GM18526 (cell line): ENCODE data around the gene USH1C.

Experiments used
- POLR2A ChIP-seq: IDR thresholded peaks from 3 replicates; pipeline ENCODE4 v1.6.1; 2011; ENCODE audit not compliant: insufficient read length; ENCODE audit errors: extremely low read depth

Gene USH1C

DNA sequence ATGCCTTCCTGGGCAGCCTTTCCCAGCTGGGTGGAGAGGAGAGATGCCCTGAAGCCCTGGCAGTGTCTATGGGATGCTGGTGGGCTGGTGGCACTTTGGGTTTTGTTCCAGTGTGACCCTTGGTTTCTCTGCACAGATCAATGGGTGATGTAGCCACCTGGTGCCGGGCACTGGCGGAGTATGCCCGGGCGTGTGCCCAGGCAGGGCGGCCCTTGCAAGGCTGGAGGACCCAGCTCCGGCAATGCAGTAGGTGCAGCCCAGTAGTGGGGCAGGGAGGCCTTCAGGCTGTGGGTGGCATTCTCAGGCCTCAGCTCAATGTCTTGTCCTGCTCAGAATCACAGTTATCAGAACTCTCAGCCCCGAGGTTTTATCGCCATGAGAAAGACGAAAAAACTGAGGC lies 14.7 kb upstream of the USH1C start:
- no peak for TF ChIP-seq POLR2A

DNA sequence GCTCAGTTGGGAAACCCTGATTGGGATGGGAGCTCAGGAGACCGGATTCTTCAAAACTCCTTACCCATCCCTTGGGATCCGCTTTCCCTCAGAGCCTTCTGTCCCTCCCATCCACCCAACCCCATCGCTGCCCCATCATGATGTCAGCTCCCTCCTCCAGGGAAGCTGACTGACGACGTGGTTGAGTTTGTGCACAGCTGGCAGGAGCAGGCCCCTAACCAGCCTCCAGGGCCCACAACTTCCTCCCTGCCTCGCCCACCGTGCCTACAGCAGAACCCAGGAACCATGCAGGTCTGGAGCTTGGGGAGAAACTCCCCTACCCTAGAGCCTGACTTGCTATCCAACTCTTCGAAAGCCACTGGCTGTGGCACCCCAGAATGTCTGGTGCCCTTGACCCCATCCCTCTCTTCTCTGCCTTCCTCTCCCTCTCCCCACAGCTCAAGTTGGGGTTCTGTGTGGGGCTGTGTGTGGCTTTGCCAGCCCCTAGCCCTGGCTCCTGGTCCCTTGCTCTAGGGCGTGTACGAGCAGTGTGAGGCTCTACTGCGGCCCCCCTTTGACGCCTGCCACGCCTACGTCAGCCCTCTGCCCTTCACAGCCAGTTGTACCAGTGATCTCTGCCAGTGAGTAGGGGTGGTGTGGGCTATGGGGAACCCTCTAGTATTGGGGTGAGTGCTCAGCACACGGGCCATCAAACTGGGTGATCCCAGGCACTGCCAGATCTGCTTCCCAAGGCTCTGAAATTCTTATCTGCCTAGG lies 14.0 kb upstream of the USH1C start:
- TF ChIP-seq POLR2A = no peak

DNA sequence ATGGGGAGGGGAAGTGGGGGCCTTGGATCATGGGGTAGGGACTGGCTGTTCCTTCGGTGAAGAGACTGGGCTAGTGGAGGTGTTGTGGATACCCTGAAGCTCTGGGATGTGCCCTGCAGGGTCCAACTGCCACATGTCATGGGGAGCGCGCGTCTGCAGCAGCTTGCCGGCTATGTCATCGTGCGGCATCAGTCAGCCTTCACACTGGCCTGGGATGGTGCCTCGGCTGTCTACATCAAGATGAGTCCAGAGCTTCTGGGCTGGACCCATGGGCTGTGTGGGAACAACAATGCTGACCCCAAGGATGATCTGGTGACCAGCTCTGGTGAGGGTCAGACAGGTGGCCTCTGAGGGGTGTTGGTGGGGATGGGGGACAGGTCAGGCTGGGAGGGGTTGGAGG lies 12.8 kb upstream of the USH1C start:
- TF ChIP-seq POLR2A = no peak

DNA sequence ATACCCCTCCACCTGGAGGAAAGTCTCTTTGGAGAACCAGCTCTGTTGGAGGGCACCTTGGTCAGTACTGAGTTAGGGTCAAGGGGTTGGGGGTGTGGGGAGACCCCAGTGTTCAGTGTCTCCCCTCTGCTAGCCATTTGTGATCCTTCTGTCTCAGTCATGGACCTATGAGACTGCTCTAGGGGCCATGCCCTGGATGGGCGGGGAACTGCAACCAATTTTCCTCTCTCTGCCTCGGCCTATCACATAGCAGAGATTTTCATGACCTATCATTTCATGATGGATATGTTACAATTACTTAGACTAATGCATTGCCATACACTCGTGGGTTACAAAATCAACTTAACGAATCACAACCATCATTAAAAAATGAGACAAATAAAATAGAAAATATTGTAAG lies 10.3 kb upstream of the USH1C start:
- TF ChIP-seq POLR2A = no peak

- TF ChIP-seq POLR2A = no peak
Measured at GRCh38 chr11:17553249-17553546, 9.0 kb upstream of the USH1C start.

DNA sequence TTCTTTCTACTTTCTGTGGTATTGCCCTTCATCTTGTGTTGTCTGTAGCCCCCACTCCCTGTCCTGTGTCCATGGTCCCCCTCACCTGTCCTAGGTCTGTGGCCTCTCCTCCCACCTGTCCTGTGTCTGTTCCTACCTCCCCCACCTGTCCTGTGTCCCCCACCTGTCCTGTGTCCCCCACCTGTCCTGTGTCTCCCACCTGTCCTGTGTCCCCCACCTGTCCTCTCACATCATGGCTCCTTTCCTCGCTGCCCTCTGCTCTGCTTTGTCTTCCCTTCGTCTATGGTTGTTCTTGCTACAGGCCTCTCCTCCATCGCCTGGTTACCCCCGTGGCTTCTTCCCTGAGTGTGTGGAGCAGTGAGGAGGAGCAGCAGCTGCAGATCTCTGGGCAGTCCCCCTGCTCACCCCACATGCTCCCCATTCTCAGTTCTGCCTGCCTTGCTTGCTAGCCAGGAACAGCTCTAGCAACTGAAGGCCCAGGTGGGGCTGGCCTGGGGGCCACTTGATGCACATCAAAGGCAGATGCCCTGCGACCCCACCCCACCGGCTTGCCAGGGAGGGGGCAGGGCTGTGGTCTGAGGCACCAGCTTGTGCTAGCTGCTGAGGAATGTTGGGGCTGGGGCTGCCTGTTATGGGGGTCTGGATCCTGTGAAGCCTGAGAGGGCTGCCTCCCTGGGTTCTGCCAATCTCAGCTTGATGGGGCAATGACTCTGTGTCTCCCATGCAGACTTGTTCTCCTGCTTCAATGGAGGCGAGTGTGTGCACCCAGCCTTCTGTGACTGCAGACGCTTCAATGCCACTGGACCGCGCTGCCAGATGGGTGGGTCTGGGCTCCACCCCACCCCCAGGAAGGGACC lies 8.4 kb upstream of the USH1C start:
- no peak for TF ChIP-seq POLR2A

DNA sequence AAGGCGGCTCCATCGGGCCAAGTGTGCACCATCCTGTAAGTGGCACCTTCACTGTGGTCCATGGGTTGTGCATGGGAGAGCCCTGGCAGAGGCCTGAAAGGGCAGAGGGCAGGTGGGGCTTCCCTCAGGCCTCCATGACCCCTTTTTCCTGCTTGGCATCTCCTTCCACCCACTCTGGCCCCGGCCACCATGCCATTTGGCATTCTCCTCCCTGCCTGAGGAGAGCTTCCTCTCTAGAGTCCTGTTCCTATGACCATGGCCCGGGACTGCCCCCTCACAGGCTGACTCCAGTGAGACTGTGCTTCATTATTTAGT lies 7.8 kb upstream of the USH1C start:
- TF ChIP-seq POLR2A = no peak

DNA sequence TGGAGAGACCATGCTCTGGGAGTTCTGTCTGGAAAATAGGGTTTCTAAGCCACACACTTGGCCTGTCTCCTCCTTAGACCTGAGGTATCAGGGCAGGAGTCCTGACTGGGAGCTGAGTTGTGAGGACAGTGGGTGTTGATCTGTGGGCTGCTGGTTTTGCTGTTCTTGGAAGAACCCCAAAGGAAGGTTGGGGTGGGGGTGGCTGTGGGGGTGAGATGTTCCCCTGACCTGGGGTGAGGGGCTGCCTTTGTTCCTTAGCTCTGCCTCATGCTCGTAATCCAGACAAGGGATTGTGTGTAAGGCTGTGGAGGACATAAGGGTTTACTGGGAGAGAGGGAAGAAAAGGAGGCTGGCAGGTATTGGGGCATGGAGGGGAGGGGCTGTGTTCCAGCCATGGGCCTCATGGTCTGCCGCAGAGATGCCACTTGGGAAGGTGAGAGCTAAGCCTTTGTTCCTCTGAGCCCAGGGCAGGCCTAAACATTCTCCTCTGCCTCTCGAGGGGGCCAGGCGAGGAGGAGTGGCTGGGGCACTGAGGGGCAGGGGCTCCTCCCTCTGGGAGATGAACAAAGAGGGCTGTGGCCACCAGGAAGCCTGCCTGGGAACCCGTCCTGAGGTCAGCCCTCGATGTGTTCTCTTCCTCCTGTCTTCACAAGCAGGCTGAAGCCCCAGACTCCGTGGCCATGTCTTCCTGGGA lies 7.3 kb upstream of the USH1C start:
- no peak for TF ChIP-seq POLR2A

DNA sequence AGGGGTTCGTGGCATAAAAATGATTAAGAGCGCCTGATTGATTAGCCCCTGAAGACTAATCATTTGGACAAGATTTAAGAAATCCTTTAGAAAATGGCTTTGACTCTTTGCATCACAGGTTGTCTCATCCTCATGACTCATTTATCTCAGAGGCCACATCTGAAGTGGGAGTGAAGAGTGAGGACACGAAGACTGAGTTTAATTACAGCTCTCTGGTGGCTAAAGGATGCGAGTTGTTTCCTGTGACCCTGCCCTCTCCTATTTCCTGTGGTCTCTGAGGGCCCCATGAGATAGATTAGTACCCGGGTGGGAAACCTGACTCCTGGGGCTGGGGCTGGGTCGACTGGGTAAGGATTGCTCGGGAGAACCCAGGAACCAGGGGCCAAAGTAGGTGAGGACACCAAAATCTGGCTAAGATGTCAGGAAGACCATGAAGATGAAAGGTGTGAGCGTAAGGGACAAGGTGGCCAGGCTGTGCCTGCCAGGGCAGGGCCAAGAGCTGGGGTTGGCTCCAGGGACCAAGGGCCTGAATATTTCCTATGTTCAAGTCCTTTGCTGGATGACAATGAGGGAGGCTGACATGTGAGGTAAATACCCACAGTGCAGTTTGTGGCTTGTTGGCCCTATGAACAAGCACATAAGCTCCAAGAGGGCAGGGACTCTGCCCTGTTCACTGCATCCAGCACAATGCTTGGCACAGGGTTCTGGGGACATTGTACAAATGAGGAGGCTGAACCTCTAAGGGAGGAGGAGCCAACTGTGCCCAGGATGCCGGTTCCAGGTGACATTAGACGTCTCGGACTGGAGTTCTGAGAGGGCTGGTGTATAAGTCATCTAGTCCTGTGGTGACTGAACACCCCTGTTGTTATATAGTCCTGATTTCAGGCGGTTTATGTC lies 6.5 kb upstream of the USH1C start:
- TF ChIP-seq POLR2A = no peak

GRCh38 chr11:17548444-17548843 lies 4.2 kb upstream of the USH1C start:
- TF ChIP-seq POLR2A = no peak

DNA sequence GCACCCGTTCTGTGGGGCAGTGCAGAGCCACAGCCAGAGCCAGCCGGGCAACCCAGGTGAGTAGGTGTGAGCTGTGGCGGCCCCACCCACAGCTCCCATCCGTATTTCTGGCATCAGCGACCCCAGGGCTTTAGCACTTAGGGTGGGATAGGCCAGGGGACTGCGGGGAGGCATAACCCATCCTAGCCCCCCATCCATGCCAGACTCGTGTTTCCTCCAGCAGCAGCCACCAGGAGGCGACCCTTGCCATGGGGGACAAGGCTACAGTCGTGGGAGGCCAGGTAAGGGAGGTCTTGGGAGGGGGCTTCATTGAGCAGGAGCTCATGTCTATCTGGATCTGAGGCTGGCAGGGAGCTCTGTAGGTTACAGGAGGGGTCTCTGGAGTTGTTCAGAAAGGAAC lies 3.7 kb upstream of the USH1C start:
- TF ChIP-seq POLR2A = no peak

- no peak for TF ChIP-seq POLR2A
Measured at GRCh38 chr11:17547051-17547577, 2.9 kb upstream of the USH1C start, which contains the start of gene OTOG. Gene OTOG, plus strand, starts transcription at chr11:17547259. Its CDS starts 114 bp downstream, at chr11:17547373.

DNA sequence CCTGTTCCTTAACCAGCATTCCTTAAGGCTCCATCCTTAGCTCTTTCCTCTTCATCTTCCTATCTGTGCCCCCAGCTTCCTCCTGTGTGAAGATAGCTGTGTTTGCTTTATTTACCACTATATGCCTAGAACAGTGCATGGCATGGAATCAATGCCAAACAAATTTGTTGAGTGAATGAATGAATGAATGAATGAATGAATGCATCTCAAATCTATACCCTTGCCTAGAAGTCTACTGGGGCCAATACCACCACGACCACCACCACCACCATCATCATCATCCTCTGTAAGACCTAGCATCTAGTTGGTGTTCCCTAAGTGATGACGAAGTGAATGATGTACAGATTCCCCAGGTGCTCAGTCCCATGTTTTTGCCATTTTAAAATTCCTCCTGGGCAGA lies 2.0 kb upstream of the USH1C start:
- TF ChIP-seq POLR2A = no peak

DNA sequence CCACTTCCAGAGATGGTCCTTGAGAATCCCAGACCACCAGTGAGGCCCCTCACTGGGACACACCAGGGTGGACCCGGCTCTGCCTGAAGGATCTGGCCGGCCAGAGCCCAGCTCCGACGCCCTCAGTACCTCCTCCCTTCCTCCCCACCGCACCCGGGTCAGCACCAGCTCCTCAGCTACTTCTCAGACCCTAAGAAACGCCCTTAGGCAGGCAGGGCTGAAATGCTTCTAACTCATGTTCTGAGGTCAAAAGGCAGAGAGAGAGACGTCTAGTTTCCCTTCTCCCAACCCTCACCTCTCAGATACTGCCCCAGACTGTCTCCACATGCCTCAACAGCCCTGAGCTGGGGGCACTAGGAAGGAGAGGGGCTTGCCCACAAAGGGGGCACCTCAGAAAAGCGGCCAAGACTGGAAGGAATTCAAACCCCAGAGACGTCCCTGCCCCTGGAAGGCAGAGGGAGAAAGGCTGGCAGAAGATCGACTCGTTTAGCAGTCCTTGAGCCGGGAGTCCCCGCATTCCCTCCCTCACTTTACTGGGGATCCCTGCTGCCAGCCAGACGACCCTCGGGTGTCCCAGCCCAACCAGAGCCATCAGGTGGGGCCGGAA lies 539 bp downstream of the USH1C start:
- TF ChIP-seq POLR2A = no peak
